Suppressor macrophage treated with lipopolysaccharide for 1 hour (primary cell): ENCODE results near the gene MCF2L.
"Not testable (repeated sequence)": the region's sequence is repeated elsewhere in the genome, so short reads cannot be mapped to it uniquely, and the experiment has no call there.

Experiments used
- DNase-seq, 3 donors: peaks; one replicate each; pipeline ENCODE4 v3.0.0-alpha.2; 2020 to 2022

The MCF2L gene

DNA sequence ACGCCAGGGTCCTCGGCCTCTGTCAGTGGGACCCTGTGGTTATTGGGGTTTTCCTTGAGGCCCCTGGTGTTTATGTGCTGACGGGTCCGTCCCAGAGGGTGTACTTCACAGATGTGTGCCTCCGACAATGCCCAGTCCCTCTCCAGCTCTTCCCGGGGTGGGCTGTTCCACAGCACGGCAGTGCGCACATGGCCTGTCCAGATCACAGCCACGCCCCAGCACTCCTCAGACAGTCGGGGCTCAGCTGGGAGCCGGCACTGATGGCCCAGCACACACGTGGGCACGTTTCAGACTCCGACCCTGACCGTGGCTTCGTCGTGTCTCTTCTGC, 119.6 kb downstream of the MCF2L start:
- DNase-seq = no peak

GRCh38 chr13:113089693-113090414, 120.8 kb downstream of the MCF2L start:
- no peak for DNase-seq

GRCh38 chr13:113090415-113090770, 121.4 kb downstream of the MCF2L start:
- DNase-seq = no peak

DNA sequence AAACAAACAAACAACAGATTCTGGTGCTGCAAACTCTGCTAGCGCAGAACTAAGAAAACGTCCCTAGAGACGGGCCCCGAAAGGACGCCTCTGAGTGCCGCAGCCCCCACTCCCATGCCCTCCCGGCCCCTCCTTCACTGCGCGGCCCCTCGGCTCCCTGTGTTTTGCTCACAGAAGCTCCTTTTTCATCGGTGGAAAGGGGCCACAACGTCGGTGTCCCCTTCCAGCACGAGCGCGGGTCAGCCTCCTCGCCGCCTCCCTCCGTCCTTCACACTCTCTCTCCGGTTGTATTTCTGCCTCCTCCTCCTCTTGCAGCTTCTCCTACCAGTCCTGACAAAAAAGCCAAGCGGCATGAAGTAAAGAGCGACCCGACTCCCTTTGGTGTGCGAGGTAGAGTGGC, 121.8 kb downstream of the MCF2L start:
- no peak for DNase-seq

GRCh38 chr13:113091211-113091771, 122.3 kb downstream of the MCF2L start:
- DNase-seq = no peak

- no peak for DNase-seq
These were observed 123.1 kb downstream of the MCF2L start for GRCh38 chr13:113091891-113092775.

GRCh38 chr13:113092776-113093579, 124.0 kb downstream of the MCF2L start:
- DNase-seq = no peak

GRCh38 chr13:113093580-113094409, 124.8 kb downstream of the MCF2L start:
- DNase-seq = no peak

DNA sequence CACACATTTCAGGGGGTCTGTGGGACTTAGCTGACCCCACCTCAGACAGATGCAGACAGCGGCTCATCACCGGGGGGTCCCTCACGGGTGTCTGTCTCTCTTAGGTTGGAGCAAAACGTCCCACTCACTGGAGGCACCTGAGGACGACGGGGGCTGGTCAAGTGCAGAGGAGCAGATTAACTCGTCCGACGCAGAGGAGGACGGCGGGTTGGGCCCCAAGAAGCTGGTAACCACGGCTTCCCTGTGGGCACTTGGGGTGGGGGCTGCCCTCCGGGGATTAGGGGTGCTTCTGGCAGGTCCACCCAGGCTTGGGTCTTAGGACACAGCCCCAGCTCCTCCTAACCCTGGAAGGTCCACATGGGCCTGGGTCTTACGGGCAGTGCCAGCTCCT, 125.4 kb downstream of the MCF2L start:
- no peak for DNase-seq

DNA sequence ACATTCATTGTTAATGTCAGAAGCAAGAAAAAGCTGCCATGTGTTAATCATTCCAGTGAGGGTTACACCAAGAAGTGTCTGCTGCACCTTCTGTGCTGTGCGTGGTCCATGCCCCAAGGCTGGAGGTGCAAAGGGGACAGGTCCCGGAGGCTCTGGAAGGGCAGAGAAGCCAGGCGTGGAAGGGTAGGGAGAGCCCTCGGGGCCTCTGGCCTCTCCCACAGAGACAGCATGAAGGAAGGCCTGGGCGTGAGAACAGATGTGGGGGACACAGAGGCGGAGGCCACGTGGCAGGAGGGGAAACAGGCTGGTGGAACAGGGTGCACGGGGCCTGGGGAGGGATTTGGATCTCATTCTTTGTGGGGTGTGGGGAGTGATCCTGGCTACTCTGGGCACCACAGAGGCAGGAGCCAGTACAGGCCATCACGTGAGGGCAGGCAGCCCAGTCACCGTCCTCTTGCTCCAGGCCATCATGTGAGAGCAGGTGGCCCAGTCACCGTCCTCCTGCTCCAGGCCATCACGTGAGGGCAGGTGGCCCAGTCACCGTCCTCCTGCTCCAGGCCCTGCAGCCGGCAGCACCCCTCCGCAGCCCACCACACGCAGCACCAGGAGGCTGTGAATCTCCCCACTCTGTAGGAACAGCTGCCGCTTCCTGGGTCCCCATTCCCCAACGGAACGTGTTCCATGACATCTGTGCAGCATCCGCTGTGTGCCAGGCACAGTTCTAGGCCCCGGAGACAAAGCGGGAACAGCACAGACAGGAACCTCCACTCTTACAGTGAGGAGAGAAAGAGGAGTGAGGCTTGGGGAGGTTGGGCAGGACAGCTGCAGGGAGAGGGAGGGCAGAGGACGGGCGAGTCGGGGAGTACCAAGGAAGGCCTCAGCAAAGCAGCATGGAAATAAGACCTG, 126.4 kb downstream of the MCF2L start:
- no peak for DNase-seq

DNA sequence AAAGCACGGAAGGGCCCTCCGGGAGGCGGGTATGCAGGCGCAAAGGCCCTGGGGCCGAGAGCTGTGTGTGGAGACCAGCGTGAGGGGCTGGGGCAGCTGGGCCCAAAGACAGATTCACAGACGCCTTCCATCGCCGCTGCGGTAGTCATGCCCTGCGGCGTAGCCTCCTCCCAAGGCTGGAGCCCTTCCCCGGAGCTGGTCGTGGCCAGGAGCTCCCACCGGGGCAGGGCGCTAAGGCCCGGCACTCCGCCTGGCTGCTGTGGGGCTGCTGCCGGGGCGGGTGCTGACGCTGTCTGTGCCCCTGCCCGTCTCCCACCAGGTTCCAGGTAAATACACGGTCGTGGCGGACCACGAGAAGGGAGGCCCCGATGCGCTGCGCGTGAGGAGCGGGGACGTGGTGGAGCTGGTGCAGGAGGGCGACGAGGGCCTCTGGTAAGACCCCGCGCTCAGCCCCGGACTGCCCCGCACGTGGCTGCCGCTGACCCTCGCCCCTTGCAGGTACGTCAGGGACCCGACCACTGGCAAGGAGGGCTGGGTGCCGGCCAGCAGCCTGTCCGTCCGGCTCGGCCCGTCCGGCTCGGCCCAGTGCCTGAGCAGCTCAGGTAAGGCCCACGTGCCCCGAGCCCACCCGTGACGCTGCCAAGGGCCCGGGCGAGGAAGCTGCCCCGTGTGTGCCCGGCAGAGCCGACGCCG, 127.2 kb downstream of the MCF2L start:
- DNase-seq = no peak

DNA sequence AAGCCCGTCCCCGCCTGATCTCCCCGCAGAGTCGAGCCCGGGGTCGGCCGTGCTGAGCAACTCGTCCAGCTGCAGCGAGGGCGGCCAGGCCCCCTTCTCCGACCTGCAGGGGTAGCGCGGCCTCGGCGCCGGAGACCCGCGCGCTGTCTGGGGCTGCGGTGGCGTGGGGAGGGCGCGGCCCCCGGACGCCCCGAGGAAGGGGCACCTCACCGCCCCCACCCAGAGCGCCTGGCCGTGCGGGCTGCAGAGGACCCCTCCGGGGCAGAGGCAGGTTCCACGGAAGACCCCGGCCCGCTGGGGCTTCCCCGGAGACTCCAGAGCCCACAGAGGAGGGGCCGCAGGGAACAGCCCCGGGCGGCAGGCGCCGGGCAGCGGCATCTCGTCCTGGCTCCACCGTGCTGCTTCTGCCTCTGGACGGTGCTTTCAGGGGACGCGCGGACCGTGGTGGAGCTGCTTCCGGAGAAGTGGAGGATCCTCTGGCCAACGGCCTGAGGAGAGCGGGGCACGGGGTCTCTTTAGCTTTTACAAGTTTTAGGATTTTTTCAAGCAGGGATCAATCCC, 127.8 kb downstream of the MCF2L start:
- no peak for DNase-seq

DNA sequence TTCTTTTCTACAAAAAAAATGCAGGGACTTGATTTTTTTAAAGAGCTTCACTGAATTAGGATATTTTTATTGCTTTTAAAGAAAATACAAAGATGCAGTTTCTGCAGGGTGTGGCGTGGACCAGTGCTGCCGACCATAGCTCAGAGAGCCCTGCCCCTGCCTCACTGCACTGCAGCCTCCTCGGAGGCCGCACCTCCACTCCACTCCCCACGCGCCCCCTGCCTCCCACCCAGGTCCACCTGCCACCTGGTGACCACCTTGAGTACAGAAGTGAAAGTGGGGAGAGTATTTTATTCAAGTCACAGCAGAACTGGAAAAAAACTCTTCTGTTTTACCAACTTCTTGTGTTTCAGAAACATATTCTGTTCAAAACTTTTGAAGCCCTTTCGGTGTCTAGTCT, 128.6 kb downstream of the MCF2L start:
- no peak for DNase-seq

GRCh38 chr13:113098162-113098732, 129.2 kb downstream of the MCF2L start:
- DNase-seq = no peak

- no peak for DNase-seq
These were observed 130.1 kb downstream of the MCF2L start for GRCh38 chr13:113099142-113099541.

- not testable (repeated sequence) for DNase-seq
These were observed 133.3 kb downstream of the MCF2L start for GRCh38 chr13:113102302-113102701.

DNA sequence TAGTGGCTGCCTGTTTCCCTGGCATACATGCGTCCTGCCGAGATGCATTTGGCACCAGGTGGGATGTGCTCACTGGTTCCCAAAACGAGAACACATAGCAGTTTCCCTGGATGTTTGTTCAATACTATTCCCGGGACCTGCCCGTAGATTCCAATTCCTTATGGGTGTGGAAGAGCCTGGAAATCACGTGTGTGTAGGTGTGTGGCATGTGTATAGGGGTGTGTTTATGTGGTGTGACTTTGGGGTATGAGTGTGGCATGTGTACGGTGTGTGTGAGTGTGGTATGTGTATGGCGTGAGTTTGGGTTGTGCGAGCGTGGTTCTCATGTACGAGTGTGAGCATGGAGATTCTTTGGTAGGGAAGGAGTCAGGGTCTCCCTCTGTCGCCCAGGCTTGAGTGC, 133.7 kb downstream of the MCF2L start:
- no peak for DNase-seq

GRCh38 chr13:113103646-113104045, 134.6 kb downstream of the MCF2L start:
- DNase-seq = no peak

DNA sequence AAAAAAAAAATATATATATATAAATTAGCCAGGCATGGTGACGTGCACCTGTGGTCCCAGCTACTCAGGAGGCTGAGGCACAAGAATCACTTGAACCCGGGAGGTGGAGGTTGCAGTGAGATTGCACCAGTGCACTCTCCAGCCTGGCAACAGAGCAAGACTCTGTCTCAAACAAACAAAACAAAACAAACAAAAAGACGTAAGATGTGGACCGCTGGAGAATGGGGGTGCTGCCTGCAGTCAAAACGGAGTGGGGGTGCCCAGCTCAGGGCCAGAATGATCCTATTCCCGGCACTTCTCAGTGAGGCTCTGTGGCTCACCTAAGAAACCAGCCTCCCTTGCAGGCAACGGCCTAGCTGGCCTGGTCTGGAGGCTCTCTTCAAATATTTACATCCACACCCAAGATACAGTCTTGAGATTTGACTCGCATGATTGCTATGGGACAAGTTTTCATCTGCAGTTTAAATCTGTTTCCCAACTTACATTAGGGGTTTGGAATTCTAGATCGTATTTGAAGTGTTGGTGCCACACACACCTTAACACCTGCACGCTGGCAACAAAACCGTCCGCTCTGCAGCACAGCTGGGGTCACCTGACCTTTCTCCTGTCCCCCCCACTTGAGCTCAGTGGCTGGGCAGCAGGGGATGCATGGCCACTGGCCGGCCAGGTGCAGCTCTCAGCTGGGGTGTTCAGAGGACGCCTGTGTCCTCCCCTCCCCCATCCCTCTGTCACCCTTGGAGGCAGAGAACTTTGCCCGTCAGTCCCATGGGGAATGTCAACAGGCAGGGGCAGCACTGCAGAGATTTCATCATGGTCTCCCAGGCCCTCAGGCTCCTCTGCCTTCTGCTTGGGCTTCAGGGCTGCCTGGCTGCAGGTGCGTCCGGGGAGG, 136.3 kb downstream of the MCF2L start, which contains the start of gene F7:
F7 (plus strand) TSS at position 760 of the 889 bp plus-strand sequence; CDS start at position 811, 51 bp downstream.
- DNase-seq = no peak
